ENCODE results near the gene COL15A1.

GRCh38 chr9:99090336-99091130 is 146.8 kb downstream of the COL15A1 start:
- TF ChIP-seq CTCF (IDR thresholded peaks at IDR 0.05) (no peak), EP300 (IDR thresholded peaks at IDR 0.05) (no peak), POLR2A (IDR thresholded peaks at IDR 0.05) (no peak)

Measured in tibial nerve (tissue), 4 donors.